ENCODE results near the gene PPP1R3F. TPM values are rescaled to one million over a fixed set of nuclear protein-coding genes. Genes with fewer than 3 reads are reported as not detected.
"Not testable (repeated sequence)": the region's sequence is repeated elsewhere in the genome, so short reads cannot be mapped to it uniquely, and the experiment has no call there.

PPP1R3F gene
- total RNA-seq, 1 experiment from 2014 or later, result 5.6 TPM

DNA sequence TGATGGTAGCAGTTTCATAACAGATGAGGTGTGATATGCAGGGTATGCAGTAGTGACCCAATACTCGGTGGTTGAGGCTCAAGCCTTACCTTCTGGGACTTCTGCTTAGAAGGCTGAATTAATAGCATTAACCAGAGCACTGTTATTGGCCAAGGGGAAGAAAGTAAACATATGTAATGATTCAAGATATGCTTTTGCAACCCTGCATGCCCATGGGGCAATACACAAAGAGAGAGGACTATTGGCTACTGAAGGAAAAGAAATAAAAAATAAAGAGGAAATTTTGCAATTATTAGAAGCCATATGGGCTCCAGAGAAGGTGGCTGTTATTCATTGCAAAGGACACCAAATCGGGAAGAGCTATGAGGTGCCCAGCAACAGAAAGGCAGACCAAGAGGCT is 42.6 kb downstream of the PPP1R3F start:
- no peak for DNase-seq (ENCODE audit: low read depth)

DNA sequence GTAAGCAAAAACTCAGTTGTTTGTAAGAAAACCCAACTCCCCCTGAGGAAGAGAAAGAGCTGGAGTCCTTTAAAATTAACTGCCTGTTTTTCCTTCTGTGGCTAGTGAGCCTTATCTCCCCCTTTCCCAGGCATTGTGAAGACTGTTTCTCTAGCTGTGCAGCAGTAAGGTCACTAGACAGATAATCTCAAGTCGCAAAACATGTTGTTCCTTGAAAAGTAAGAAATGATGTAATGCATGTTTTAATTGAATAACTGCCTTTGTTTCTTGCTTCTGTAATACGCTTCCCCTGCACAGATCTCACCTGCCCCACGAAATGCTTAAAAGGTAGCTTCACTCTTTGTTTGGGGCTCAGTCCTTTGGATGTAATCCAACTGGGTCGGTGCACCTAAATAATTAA is 46.5 kb downstream of the PPP1R3F start:
- DNase-seq (ENCODE audit: low read depth), result no peak

DNA sequence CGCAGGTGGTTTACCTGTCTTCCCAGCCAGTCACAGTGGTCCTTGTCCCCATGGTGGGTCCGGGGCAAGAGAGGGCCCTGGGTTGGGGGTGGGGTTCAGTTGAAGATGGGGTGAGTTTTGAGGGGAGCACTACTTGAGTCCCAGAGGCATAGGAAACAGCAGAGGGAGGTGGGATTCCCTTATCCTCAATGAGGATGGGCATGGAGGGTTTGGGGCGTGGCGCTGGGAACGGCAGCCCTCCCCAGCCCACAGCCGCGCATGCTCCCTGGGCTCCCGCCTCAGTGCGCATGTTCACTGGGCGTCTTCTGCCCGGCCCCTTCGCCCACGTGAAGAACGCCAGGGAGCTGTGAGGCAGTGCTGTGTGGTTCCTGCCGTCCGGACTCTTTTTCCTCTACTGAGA is 52.1 kb downstream of the PPP1R3F start, which contains the start of gene GAGE12J:
Gene GAGE12J (plus strand): TSS at position 301 of the 400 bp plus-strand sequence. CDS start 1,157 bp downstream, outside the sequence.
- not testable (repeated sequence) for DNase-seq (ENCODE audit: low read depth)

DNA sequence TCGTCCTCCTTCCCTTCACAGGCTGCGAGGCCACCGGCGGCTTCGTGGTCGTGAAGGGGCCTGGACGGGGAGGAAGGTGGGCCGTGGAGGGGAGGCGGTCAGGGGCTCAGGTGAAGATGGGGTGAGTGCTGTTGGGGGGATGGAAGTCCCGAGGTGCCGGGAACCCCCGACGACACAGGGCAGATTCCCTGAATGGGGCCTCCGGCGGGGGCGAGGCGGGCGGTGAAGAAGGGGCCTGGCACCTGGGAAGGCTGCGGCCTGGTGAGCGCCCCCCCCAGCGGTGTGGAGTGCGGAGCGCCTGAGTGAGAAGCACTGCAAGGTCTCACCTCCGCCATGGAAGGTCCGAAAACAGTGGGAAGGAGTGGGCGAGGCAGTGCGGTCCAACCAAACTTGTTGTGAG is 52.7 kb downstream of the PPP1R3F start:
- not testable (repeated sequence) for DNase-seq (ENCODE audit: low read depth)

DNA sequence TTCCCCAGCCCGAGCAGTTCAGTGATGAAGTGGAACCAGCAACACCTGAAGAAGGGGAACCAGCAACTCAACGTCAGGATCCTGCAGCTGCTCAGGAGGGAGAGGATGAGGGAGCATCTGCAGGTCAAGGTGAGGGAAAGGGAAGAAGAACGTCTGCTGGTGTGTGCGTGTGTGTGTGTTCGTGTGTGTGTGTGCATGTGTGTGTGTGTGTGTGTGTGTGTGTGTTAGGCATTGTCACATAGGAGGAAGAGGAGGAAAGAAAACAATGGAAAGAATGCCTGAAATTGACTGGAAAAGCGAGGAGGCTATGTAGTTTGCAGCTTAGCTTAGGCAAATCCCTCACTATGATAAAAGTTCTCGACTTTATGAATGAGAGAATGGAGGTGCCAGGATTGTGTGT is 54.1 kb downstream of the PPP1R3F start:
- not testable (repeated sequence) for DNase-seq (ENCODE audit: low read depth)

DNA sequence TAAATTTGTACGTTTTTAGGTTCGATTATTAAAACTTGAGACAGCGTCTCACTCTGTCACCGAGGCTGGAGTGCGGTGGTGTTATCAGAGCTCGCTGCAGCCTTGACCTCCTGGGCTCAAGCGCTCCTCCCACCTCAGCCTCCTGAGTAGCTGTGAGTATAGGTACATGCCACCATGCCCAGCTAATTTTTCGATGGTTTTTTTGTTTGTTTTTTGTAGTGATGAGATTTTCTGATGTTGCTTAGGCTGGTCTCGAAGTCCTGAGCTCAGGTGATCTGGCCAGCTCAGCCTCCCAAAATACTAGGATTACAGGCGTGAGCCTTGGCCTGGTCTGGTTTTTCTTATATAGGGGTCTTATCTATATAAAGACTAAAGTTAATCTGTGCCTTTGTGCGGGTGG is 60.8 kb downstream of the PPP1R3F start:
- DNase-seq (ENCODE audit: low read depth), result not testable (repeated sequence)

DNA sequence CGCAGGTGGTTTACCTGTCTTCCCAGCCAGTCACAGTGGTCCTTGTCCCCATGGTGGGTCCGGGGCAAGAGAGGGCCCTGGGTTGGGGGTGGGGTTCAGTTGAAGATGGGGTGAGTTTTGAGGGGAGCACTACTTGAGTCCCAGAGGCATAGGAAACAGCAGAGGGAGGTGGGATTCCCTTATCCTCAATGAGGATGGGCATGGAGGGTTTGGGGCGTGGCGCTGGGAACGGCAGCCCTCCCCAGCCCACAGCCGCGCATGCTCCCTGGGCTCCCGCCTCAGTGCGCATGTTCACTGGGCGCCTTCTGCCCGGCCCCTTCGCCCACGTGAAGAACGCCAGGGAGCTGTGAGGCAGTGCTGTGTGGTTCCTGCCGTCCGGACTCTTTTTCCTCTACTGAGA is 61.7 kb downstream of the PPP1R3F start, which contains the start of gene GAGE13:
Gene GAGE13 (plus strand): TSS at position 301 of the 400 bp plus-strand sequence. CDS start 1,156 bp downstream, outside the sequence.
- DNase-seq (ENCODE audit: low read depth), result not testable (repeated sequence)

DNA sequence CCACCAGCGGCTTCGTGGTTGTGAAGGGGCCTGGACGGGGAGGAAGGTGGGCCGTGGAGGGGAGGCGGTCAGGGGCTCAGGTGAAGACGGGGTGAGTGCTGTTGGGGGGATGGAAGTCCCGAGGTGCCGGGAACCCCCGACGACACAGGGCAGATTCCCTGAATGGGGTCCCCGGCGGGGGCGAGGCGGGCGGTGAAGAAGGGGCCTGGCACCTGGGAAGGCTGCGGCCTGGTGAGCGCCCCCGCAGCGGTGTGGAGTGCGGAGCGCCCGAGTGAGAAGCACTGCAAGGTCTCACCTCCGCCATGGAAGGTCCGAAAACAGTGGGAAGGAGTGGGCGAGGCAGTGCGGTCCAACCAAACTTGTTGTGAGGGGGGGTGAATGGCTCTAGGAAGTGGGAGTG is 62.2 kb downstream of the PPP1R3F start:
- DNase-seq (ENCODE audit: low read depth), result not testable (repeated sequence)

Other genes starting within 250 kb of the PPP1R3F start
- 40.9 and 71.6 TPM in 2 replicates for gene TFE3, start 226.4 kb upstream of the PPP1R3F start, total RNA-seq (2014; rRNA removed; shearing (Covaris generic))
- gene CCDC120, start 210.8 kb upstream of the PPP1R3F start, total RNA-seq (2014; rRNA removed; shearing (Covaris generic)), result 0.07 and 1.1 TPM in 2 replicates
- 25.0 and 29.3 TPM in 2 replicates for gene PRAF2, start 195.8 kb upstream of the PPP1R3F start, total RNA-seq (2014; rRNA removed; shearing (Covaris generic))
- gene WDR45, start 189.9 kb upstream of the PPP1R3F start, total RNA-seq (2014; rRNA removed; shearing (Covaris generic)), result 39.5 and 45.2 TPM in 2 replicates
- gene GPKOW, start 146.1 kb upstream of the PPP1R3F start, total RNA-seq (2014; rRNA removed; shearing (Covaris generic)), result 35.9 and 49.1 TPM in 2 replicates
- 0.10 and 4.3 TPM in 2 replicates for gene MAGIX, start 107.0 kb upstream of the PPP1R3F start, total RNA-seq (2014; rRNA removed; shearing (Covaris generic))
- 147 and 217 TPM in 2 replicates for gene PLP2, start 97.9 kb upstream of the PPP1R3F start, total RNA-seq (2014; rRNA removed; shearing (Covaris generic))
- 5.8 and 14.9 TPM in 2 replicates for gene PRICKLE3, start 83.4 kb upstream of the PPP1R3F start, total RNA-seq (2014; rRNA removed; shearing (Covaris generic))
- gene SYP, start 69.6 kb upstream of the PPP1R3F start, total RNA-seq (2014; rRNA removed; shearing (Covaris generic)), result 0.25 and 0.54 TPM in 2 replicates
- gene CACNA1F, start 36.5 kb upstream of the PPP1R3F start, total RNA-seq (2014; rRNA removed; shearing (Covaris generic)), result not detected in 2 replicates
- gene CCDC22, start 34.3 kb upstream of the PPP1R3F start, total RNA-seq (2014; rRNA removed; shearing (Covaris generic)), result 14.1 and 20.9 TPM in 2 replicates
- gene FOXP3, start 5.1 kb upstream of the PPP1R3F start, total RNA-seq (2014; rRNA removed; shearing (Covaris generic)), result 0.07 TPM in 1 of 2 replicates, not detected in the other
- gene GAGE10, start 33.9 kb downstream of the PPP1R3F start, total RNA-seq (2014; rRNA removed; shearing (Covaris generic)), result not detected in 2 replicates
- not detected in 2 replicates for gene GAGE12J, start 52.2 kb downstream of the PPP1R3F start, total RNA-seq (2014; rRNA removed; shearing (Covaris generic))
- not detected in 2 replicates for gene GAGE13, start 61.8 kb downstream of the PPP1R3F start, total RNA-seq (2014; rRNA removed; shearing (Covaris generic))